GM19035 (cell line): ENCODE results near the gene FPR1.

ENCODE experiments used
- ATAC-seq: cut with Tn5 transposase; IDR thresholded peaks from one replicate; pipeline ENCODE4 v1.9.1; 2021; ENCODE audit not compliant: unreplicated experiment

The FPR1 gene, protein sequence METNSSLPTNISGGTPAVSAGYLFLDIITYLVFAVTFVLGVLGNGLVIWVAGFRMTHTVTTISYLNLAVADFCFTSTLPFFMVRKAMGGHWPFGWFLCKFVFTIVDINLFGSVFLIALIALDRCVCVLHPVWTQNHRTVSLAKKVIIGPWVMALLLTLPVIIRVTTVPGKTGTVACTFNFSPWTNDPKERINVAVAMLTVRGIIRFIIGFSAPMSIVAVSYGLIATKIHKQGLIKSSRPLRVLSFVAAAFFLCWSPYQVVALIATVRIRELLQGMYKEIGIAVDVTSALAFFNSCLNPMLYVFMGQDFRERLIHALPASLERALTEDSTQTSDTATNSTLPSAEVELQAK

GRCh38 chr19:51751655-51752054 is at the start of gene FPR1:
Gene FPR1, minus strand, starts transcription at chr19:51751878. Its CDS starts 4,884 bp downstream, at chr19:51746994.
- no peak for ATAC-seq

DNA sequence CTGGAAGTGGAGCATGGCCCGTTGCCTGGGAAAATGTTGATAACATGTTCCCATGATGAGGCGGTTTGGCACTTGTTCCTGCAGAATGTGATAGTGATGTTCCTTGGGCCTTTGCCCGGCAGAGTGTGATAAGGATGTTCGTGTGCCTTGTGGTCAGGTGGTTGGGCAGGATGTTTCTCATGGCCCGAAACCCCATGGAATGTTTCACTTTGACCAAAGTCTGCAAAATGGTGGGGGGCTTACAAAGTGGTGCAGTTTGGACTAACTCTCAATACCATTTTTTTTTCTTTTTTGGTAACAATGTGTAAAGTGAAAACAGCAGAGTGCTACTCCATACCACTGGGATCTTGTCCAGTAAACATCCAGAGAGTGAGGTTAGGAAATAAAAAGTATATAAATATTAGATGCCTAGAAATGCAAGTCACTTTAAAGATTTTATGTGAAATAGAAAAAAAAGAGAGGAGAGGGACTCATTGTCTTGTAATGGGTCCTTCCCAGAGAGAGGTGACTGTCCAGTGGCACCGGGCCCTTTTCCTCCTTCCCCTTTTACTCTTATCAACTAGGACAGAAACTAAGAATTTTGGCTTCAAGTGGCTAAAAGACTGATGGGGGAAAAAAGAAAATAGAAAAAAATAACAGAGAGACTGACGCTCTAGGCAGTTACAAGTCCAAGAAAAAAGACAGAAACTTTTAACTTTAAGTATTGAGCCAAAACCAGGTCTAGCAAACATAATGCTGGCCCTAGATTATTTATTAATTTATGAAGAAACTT is 49.0 kb upstream of the FPR1 start:
- no peak for ATAC-seq

- no peak for ATAC-seq
Observed at GRCh38 chr19:51799774-51800472, 48.2 kb upstream of the FPR1 start.

GRCh38 chr19:51799034-51799773 is 47.5 kb upstream of the FPR1 start:
- ATAC-seq: no peak

DNA sequence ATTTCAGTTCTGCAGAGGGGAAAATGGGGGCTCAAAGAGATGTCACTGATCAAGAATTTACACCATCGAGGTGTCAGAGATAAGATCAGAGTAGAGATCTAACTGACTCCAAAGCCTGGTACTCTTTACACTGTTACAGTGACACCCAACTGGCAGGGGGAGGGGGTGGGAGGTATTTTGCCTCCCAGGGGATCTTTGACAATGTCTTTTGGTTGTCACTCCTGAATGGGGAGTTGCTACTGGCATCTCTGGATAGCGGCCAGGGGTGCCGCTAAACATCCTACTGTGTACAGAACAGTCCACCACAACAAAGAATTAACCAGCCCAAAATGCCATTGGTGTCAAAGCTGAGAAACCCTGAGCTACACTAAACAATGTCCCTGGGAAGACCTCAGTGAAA is 46.4 kb upstream of the FPR1 start:
- ATAC-seq: no peak

GRCh38 chr19:51797480-51797879 is 45.8 kb upstream of the FPR1 start:
- ATAC-seq: no peak

DNA sequence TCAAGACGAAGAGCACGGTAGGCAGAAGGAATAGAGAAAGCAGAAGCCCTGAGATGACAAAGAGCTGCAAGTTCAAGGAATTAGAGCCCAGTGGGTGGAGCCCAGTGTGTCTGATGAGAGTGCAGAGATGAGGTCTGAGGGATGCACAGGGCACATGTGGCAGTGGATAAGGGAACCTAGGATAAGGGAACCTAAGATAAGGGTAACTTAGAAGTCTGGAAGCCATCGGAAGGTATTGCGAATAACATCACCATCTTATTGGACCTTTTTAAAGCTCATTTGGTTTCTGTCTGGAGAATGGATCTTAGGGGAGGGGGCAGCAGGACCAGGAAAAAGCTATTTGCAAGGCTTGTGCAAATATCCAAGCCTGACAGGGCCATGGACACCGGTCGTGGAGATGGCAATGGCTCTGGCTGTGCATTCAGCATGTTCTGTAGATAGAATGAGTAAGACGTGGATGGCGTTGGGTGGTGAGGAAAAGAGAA is 44.6 kb upstream of the FPR1 start:
- no peak for ATAC-seq

DNA sequence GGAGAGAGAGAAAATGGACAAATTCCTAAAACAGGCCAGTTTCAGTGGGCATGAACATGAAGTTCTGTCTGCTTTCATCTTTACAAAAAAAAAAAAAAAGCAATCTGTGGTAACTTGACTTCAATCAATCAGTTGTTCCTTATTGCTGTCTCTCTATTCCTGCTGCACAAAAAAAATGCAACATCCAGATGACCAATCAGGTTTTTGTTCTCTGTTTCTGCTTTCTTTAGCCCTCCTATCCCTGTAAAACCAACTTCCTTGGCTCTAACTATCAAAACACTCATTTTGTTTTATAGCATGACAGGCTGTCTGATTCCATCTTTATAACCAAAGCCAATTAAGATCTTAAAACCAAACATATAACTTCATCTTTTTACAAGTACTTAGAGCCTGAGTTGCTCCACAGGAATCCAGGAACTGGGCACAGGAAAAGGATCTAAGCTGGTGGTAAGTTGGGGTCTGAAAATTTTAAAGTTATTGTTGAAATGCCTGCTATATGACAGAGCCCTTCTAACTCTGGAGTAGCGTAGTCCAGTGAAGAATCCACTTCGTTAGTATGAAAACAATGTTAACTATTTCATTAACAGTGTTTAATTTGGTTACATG is 43.3 kb upstream of the FPR1 start, which contains the start of gene FPR3:
FPR3 (plus strand) TSS at position 273 of the 606 bp plus-strand sequence. CDS start 28,592 bp downstream, outside the sequence.
- ATAC-seq: no peak

DNA sequence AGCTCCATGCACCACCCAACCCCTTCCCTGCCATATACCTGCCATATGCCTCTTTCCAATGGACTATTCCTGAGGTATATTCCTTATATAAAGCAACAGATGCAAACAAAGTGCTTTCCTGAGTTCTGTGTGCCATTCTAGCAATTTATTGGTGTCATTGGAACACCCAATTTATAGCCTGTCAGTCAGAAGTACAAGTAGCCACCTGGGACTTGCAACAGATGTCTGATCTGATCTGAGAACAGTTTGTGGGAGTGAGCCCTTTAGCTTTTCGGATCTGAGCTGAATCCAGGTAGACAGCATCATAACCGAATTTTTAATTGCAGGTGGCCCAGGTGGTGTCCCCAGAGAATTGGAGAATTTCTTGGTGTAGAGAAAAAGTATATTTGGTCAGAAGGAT is 42.3 kb upstream of the FPR1 start:
- no peak for ATAC-seq

GRCh38 chr19:51792932-51793331 is 41.3 kb upstream of the FPR1 start:
- no peak for ATAC-seq

DNA sequence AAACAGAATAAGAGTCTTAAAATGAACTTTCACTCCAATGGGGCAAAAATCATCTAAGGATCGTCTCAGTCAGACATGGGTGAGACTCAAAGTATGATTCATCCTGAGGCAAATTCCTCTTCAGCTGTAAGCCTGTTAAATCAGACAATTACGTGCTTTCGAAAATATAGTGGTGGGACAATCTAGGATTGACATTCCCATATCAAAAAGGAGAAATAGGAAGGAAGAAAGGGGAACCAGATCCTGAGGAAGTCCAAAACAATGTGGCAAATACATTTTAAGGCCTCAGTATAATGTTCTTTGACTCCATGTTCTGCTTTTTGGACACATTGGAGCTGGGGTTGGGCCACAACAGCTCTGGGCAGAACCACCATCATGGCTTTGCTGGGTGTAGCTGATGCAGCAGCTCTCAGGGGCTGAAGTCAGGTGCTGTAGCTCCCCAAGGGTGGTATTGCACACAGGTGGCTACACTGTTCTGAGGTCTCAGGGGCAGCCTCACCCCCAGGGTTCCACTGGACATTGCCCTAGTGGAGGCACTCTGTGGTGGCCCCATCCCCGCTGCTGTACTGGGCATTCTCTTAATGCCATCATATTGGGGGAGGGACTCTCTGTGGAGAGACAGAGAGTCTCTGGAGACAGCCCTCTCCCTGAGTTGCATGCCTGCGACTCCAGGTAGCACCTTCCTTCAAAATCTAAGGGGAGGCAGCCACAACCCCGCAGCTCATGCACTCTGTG is 37.5 kb upstream of the FPR1 start:
- no peak for ATAC-seq

GRCh38 chr19:51788029-51788428 is 36.4 kb upstream of the FPR1 start:
- ATAC-seq: no peak

DNA sequence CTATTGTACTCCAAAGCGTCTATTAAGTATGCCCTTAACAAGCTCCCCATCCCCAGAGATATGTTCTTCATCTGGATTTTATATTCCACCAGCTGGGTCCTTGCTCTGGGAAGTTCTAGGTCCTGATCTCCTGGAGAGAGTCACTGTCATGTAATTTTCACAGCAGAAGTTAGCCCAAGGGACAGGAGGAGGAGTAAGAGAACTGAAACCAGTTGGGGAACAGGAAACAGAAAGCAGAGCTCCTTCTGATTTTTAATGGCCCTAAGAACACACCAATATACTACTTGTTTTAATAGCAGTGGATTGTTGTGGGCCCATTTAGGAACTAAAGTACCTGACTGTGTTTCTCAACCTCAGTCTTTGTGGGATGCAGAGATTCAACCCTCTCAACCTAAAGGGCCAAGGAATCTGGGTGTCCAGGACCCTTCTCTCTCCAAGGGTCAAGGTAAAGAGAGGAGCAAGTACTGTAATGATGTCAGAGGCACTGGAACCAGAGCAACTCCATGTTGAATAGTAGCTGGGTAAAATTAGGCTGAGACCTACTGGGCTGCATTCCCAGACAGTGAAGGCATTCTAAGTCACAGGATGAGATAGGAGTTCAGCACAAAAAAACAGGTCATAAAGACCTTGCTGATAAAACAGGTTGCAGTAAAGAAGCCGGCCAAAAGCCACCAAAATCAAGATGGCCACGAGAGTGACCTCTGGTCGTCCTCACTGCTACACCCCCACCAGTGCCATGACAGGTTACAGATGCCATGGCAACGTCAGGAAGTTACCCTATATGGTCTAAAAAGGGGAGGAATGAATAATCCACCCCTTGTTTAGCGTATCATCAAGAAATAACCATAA is 35.2 kb upstream of the FPR1 start:
- ATAC-seq: no peak

DNA sequence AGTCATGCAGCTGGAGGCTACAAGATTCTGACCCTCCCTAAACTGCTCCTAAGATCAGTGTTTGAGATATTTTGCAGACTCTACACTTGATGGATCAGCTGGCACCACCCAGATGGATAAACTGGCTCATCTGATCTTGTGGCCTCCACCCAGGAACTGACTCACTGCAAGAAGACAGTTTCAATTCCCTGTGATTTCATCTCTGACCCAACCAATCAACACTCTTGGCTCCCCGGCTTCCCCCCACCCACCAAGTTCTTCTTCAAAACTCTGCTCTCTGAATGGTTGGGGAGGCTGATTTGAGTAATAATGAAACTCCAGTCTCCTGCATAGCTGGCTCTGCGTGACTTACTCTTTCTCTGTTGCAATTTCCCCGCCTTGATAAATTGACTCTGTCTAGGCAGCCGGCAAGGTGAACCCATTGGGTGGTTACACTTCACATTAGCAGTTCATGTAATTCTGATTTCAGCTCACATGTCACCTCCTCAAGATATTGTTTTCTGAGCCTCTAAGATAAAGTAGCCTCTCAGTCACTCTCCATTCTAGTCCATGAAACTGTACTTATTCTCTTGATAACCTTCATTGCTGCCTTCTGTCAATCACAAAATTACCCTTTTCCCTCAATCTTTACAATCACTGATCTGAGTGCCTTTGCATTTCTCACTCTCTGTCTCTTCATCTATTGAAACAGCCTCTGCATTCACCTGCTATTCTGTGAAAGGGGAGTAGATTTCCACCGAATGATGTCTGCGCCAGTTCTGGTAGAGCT is 33.4 kb upstream of the FPR1 start:
- no peak for ATAC-seq

GRCh38 chr19:51784109-51784785 is 32.6 kb upstream of the FPR1 start:
- no peak for ATAC-seq

- ATAC-seq: no peak
Observed at GRCh38 chr19:51783372-51783771, 31.7 kb upstream of the FPR1 start.

DNA sequence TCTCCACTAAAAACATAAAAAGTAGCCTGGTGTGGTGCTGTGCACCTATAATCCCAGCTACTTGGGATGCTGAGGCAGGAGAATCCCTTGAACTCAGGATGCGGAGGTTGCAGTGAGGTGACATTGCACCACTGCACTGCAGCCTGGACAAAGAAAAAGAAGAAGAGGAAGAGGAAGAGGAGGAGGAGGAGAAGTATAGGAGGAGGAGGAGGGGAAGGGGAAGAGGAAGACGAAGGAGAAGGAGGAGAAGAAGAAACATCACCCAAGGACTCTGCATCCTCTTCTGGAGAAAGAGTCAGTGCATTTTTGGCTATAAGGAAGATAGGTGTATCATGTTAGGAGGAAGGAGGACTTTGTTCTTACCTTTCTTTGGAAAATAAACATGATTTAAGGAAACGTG is 30.3 kb upstream of the FPR1 start:
- ATAC-seq: no peak

DNA sequence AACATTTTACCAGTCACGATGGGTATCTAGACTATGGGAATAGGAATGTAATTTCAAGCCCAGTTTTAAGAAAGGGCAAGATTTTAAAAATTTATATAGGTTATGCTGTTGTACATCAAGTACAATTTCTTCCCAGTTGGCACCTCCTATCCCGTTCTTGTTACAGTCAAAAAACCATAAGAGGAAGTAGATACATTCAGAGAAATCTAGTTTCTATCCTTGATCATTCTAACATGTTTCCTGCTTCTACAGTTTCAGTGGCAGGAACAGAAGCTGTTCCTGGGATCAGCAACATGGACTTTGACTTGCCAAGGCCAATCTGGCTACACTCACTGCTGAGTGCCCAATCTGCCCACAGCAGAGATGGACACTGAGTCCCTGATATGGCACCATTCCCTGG is 28.6 kb upstream of the FPR1 start:
- ATAC-seq: no peak
